ENCODE data around the gene HIVEP3.

DNA sequence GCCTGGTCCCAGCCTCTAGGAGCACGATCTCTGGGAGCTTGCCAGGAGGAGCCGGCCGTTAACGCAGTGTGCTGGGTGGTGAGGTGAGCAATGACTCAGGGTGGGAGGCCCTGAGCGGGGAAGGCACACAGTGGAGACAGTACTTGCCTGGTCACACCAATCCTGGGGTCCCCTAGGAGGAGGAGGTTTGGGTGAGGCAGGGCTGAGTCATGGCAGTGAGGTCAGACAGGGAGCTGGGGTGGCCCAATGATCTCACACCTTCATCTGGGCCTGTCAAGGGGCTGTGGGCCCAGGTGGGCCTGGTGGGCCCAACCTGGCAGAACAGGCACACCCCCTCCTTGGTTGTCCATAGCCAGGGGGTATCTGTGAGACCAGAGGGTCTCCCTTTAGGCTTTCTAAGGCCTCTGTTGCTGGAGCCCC lies 425.6 kb downstream of the HIVEP3 start:
- TF ChIP-seq, protein P1, sequence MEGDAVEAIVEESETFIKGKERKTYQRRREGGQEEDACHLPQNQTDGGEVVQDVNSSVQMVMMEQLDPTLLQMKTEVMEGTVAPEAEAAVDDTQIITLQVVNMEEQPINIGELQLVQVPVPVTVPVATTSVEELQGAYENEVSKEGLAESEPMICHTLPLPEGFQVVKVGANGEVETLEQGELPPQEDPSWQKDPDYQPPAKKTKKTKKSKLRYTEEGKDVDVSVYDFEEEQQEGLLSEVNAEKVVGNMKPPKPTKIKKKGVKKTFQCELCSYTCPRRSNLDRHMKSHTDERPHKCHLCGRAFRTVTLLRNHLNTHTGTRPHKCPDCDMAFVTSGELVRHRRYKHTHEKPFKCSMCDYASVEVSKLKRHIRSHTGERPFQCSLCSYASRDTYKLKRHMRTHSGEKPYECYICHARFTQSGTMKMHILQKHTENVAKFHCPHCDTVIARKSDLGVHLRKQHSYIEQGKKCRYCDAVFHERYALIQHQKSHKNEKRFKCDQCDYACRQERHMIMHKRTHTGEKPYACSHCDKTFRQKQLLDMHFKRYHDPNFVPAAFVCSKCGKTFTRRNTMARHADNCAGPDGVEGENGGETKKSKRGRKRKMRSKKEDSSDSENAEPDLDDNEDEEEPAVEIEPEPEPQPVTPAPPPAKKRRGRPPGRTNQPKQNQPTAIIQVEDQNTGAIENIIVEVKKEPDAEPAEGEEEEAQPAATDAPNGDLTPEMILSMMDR (IDR thresholded peaks at IDR 0.05), result no peak
- no peak for TF ChIP-seq POLR2A (IDR thresholded peaks at IDR 0.05)

All from lower leg skin (tissue), 3 donors.